Measurements from ENCODE around the gene PRXL2B.
"Not testable (repeated sequence)": the region's sequence is repeated elsewhere in the genome, so short reads cannot be mapped to it uniquely, and the experiment has no call there.

DNA sequence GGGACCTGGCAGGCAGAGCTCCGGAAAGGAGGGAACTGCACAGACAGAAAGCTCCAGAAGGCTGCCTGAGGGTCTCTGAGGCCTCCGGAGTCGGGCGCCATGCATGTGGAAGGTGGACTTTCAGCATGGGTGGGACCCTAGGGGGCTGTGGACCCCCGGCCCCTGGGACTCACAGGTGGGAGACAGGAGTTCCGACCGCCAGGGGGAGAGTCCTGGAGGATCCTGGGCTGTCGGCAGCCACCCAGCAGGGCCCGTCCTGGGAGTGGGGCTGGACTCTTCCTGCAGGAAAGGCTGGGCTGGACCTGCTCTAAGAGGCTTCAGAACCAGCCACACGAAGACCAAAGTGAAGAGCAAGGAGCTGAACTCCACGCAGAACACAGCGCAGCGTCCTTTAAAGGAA lies 16.9 kb upstream of the PRXL2B start:
- not testable (repeated sequence) for TF ChIP-seq CTCF (conservative IDR thresholded peaks at IDR 0.05; ENCODE audit: low read depth, low read length); EZH2 (IDR thresholded peaks at IDR 0.05; ENCODE audit: borderline replicate concordance, low read depth, low read length, poor library complexity, severe bottlenecking)
